Posterior cingulate gyrus (tissue), 11 donors: ENCODE results near the gene MAN2C1.
"Not testable (repeated sequence)": the region's sequence is repeated elsewhere in the genome, so short reads cannot be mapped to it uniquely, and the experiment has no call there.

Experiments
- DNase-seq, 10 donors: peaks; one replicate each; pipeline versions ENCODE4 v3.0.0 to v3.0.0-alpha.2; 2020 to 2021; ENCODE audit warnings: mixed read lengths in 3 of 10
- intact Hi-C: fragments of 100-400 bp; cut with DNase I; formaldehyde crosslinking; loops from one replicate; pipeline ENCODE4 v1.15.1; 2023

MAN2C1 gene

GRCh38 chr15:75361989-75362641, 6.3 kb downstream of the MAN2C1 start:
- DNase-seq, result peak in 1 of 10 donors; percentile 52
- intact Hi-C loops, result no loop called here

GRCh38 chr15:75361361-75361988, 6.9 kb downstream of the MAN2C1 start:
- intact Hi-C loops, result no loop called here
- DNase-seq, result peak in 1 of 10 donors; percentile 65

- intact Hi-C loops, result no loop called here
- DNase-seq, result peak in 1 of 10 donors; percentile 81
Observed at GRCh38 chr15:75360856-75361255, 7.6 kb downstream of the MAN2C1 start.

GRCh38 chr15:75360391-75360790, 8.0 kb downstream of the MAN2C1 start:
- intact Hi-C loops, result no loop called here
- peak in 2 of 10 donors; percentile 41 to 63 for DNase-seq

GRCh38 chr15:75359537-75360250, 8.7 kb downstream of the MAN2C1 start:
- DNase-seq, result peak in 1 of 10 donors; percentile 72
- intact Hi-C loops, result no loop called here

- DNase-seq, result peak in 1 of 10 donors; percentile 66
- intact Hi-C loops, result no loop called here
Observed at GRCh38 chr15:75358771-75359536, 9.5 kb downstream of the MAN2C1 start.

- DNase-seq, result peak in 2 of 10 donors; percentile 50 to 83
- intact Hi-C loops, result no loop called here
Observed at GRCh38 chr15:75357976-75358673, 10.3 kb downstream of the MAN2C1 start.

- peak in 1 of 10 donors; percentile 71 for DNase-seq
- intact Hi-C loops, result no loop called here
Observed at GRCh38 chr15:75356517-75356916, 11.9 kb downstream of the MAN2C1 start.

GRCh38 chr15:75356006-75356405, 12.4 kb downstream of the MAN2C1 start:
- intact Hi-C loops, result no loop called here
- DNase-seq, result peak in 2 of 10 donors; percentile 59 to 81

- DNase-seq, result peak in 2 of 10 donors; percentile 49 to 62
- intact Hi-C loops, result no loop called here
Observed at GRCh38 chr15:75355369-75355768, 13.0 kb downstream of the MAN2C1 start.

GRCh38 chr15:75354454-75354853, 14.0 kb downstream of the MAN2C1 start:
- DNase-seq, result peak in 2 of 10 donors; percentile 57 to 65
- intact Hi-C loops, result no loop called here

- peak in 2 of 10 donors; percentile 40 to 49 for DNase-seq
- intact Hi-C loops, result no loop called here
Observed at GRCh38 chr15:75353604-75354003, 14.8 kb downstream of the MAN2C1 start.

GRCh38 chr15:75352186-75353080, 16.0 kb downstream of the MAN2C1 start:
- DNase-seq, result peak in 2 of 10 donors; percentile 44 to 77
- intact Hi-C loops, result no loop called here

GRCh38 chr15:75350601-75351361, 17.6 kb downstream of the MAN2C1 start:
- DNase-seq, result peak in 2 of 10 donors; percentile 27 to 29
- intact Hi-C loops, result no loop called here

- intact Hi-C loops, result loop anchor here (10.0 kb wide), 1 partner anchor 145 kb away; the partner anchor contains the start of gene C15orf39
- peak in 2 of 10 donors; percentile 37 to 44 for DNase-seq
Observed at GRCh38 chr15:75349851-75350588, 18.4 kb downstream of the MAN2C1 start.

- DNase-seq, result not testable (repeated sequence)
Observed at GRCh38 chr15:75349351-75349669, 19.1 kb downstream of the MAN2C1 start.

More at GRCh38 chr15:75349351-75349669, 19.1 kb downstream of the MAN2C1 start:
- intact Hi-C loops, result loop anchor here (10.0 kb wide), 1 partner anchor 145 kb away; the partner anchor contains the start of gene C15orf39
